Psoas muscle (tissue), 8 donors: ENCODE measurements around the gene NRN1. TPM values are rescaled to one million over a fixed set of nuclear protein-coding genes. Genes with fewer than 3 reads are reported as not detected.

Experiments
- ATAC-seq, 4 donors: fragments of 200-7000 bp; cut with Tn5 transposase; one replicate each; pipeline ENCODE4 v1.9.1; 2020; ENCODE audit warnings: moderate library complexity in 3 of 4, mild to moderate bottlenecking in 2 of 4
- DNase-seq, 2 donors: peaks; one replicate each; pipeline ENCODE4 v3.0.0-alpha.2; 2020
- H3K27ac ChIP-seq: fragments of 200-600 bp; one replicate; pipeline ENCODE4 v1.8.0; 2022
- H3K27me3 ChIP-seq, 3 donors: fragments of 200-600 bp in 1 of 3; one replicate each; pipeline versions ENCODE4 v1.6.1 to v1.8.0; 2013 to 2022; ENCODE audit warnings: low read length in 2 of 3, mild to moderate bottlenecking in 2 of 3, moderate library complexity in 1 of 3; ENCODE audit not compliant: insufficient read depth in 3 of 3
- H3K36me3 ChIP-seq, 2 donors: fragments of 200-600 bp in 1 of 2; one replicate each; pipeline versions ENCODE4 v1.6.1 to v1.8.0; 2013 to 2022; ENCODE audit warnings: low read depth in 1 of 2, mild to moderate bottlenecking in 1 of 2, moderate library complexity in 1 of 2; ENCODE audit not compliant: insufficient read depth in 1 of 2
- H3K4me1 ChIP-seq: fragments of 200-600 bp; one replicate; pipeline ENCODE4 v1.8.0; 2022
- H3K4me3 ChIP-seq: fragments of 200-600 bp; one replicate; pipeline ENCODE4 v1.8.0; 2022; ENCODE audit warnings: mild to moderate bottlenecking
- H3K9me3 ChIP-seq: fragments of 200-600 bp; one replicate; pipeline ENCODE4 v1.8.0; 2022
- WGBS, 3 donors: extraction: QIAGEN DNeasy Blood & Tissue Kit; methylation state at CpG; one replicate each; pipeline versions ENCODE4 v1.1.6 to v1.1.7; 2013; 5-methylcytosine and 5-hydroxymethylcytosine counted together
- intact Hi-C, 2 donors: fragments of 100-400 bp; cut with DNase I; formaldehyde crosslinking; loops; one replicate each; pipeline versions ENCODE4 v1.11.0 to v1.14.2; 2022
- polyA plus RNA-seq, 3 donors: library from polyadenylated mRNA; stranded (reverse); fragments of 200-250 nt; gene quantifications; one replicate each; pipeline ENCODE4 v1.2.3, GENCODE V29; 2013
- total RNA-seq, 4 donors: library from RNA; stranded (reverse); fragmentation: NEBNext Ultra II Directional in 2 of 4; extraction: Animal tissue kit (Norgen Biotek cat#: 25700) in 2 of 4; gene quantifications; one replicate each; pipeline versions ENCODE4 v1.2.1 to v1.2.4, GENCODE V29; 2021 to 2023
- TF ChIP-seq, protein P1 (sequence below): fragments of 200-600 bp; IDR thresholded peaks from one replicate; pipeline ENCODE4 v1.8.0; 2022; ENCODE audit warnings: antibody characterized with exemption
- donor health status: healthy with polysubstance abuse.
- donor health status: DM: no; HTN: no; CAD: no; lungs with moderate emphysema.
- donor health status: Bipolar disorder and iron deficiency.
- donor health status: healthy.
- donor health status: DM: yes; HTN: yes; CAD: no.
- donor health status: DM: no; HTN: no; CAD: no.
- donor health status: DM: no; HTN: no; CAD: no.
- donor health status: DM: yes; HTN: yes; CAD: no.

Gene NRN1
- total and polyA plus RNA-seq, 7 donors = 4.6 to 12.8 (median 7.7) TPM

GRCh38 chr6:6002005-6002847 is 4.5 kb downstream of the NRN1 start:
- no peaks in the 10 kb centered on the region for H3K9me3 ChIP-seq
- H3K4me1 ChIP-seq = peaks cover 28% of the 10 kb centered on the region
- peak overlapping the region; percentile 65 for H3K4me3 ChIP-seq
- intact Hi-C loops = loop anchor here (5.0 to 10.0 kb wide), 2 partner anchors 257 to 530 kb away; no protein-coding TSS in a partner anchor
- no peaks in the 10 kb centered on the region for H3K36me3 ChIP-seq
- peaks cover 0 to 100% (median 63%) of the 10 kb centered on the region in 3 donors for H3K27me3 ChIP-seq
- H3K27ac ChIP-seq = no peak overlapping the region
- DNase-seq (no peak), ATAC-seq (no peak)
- WGBS, 3 donors = 40 to 48% (median 47%) methylated on average over 45 to 57 of the region's 57 CpGs
- TF ChIP-seq, protein P1, sequence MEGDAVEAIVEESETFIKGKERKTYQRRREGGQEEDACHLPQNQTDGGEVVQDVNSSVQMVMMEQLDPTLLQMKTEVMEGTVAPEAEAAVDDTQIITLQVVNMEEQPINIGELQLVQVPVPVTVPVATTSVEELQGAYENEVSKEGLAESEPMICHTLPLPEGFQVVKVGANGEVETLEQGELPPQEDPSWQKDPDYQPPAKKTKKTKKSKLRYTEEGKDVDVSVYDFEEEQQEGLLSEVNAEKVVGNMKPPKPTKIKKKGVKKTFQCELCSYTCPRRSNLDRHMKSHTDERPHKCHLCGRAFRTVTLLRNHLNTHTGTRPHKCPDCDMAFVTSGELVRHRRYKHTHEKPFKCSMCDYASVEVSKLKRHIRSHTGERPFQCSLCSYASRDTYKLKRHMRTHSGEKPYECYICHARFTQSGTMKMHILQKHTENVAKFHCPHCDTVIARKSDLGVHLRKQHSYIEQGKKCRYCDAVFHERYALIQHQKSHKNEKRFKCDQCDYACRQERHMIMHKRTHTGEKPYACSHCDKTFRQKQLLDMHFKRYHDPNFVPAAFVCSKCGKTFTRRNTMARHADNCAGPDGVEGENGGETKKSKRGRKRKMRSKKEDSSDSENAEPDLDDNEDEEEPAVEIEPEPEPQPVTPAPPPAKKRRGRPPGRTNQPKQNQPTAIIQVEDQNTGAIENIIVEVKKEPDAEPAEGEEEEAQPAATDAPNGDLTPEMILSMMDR = no peak

- 79 to 87% (median 83%) methylated on average over 10 of the region's 10 CpGs for WGBS, 3 donors
- ATAC-seq = no peak
- TF ChIP-seq, protein P1 = no peak
- no peaks in the 10 kb centered on the region for H3K9me3 ChIP-seq
- peaks cover 0 to 100% (median 63%) of the 10 kb centered on the region in 3 donors for H3K27me3 ChIP-seq
- intact Hi-C loops = loop anchor here (5.0 to 10.0 kb wide), 2 partner anchors 257 to 529 kb away; no protein-coding TSS in a partner anchor
- no peak overlapping the region for H3K27ac ChIP-seq
- H3K4me3 ChIP-seq = no peak overlapping the region
- peaks cover 28% of the 10 kb centered on the region for H3K4me1 ChIP-seq
- no peaks in the 10 kb centered on the region for H3K36me3 ChIP-seq
- DNase-seq = no peak
Measured at GRCh38 chr6:6001443-6001842, 5.3 kb downstream of the NRN1 start.

DNA sequence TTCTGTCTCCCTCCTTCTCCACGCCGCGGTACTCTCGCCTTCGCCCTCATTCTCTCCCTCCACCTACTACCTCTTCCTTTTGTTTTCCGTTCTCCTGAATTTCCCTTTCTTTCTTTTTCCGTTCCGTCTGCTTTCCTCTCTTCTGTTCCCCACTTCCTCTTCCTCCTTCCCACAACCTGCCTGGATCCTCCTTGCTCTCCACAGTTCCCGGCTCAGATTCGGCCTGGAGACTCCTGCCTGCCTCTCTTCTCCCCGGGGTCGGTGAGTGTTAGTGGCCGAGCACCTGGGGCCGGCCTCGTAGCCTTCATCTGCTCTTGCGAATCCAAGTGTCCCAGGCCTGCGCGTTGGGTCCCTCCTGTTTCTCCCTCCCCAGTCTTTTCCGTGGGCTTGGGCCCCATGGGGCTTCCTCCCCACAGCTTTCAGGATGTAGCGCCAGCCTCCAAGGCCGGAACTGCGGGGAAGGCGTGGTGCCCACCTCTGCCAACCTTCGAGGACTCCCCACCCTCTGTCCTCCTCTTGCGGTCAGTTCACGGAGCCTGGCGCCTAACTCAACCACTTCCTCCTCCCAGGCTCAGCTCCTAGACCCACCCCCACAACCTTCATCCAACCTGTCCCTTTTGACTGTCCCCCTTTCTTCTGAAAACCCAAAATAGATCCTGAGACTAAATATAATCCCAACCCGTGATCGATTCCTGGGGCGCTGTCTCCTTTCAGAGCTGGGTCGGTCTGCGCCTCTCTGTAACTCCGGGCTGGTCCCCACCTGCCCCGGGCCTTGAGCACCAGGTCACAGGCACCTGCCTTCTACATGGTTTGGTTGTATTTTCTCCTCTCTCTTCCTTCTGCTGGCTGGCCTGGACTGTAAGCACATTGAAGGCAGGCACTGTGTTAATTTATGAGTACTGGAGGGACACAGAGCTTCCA is 6.8 kb downstream of the NRN1 start:
- peak overlapping the region; percentile 79 for H3K4me3 ChIP-seq
- intact Hi-C loops = loop anchor here (5.0 to 10.0 kb wide), 2 partner anchors 255 to 528 kb away; no protein-coding TSS in a partner anchor
- no peak for DNase-seq

More for the DNA sequence above, 6.8 kb downstream of the NRN1 start:
- Histone ChIP-seq H3K4me1 (peaks cover 36% of the 10 kb centered on the region), H3K27ac (peak overlapping the region; percentile 36), H3K27me3 (peaks cover 0 to 100% (median 72%) of the 10 kb centered on the region in 3 donors), H3K9me3 (no peaks in the 10 kb centered on the region), H3K36me3 (no peaks in the 10 kb centered on the region)
- TF ChIP-seq, protein P1 = no peak
- 55 to 69% (median 57%) methylated on average over 34 of the region's 34 CpGs for WGBS, 3 donors
- no peak for ATAC-seq
